CD4-positive, alpha-beta memory T cell (primary cell): ENCODE measurements around the gene APLF. TPM values are rescaled to one million over a fixed set of nuclear protein-coding genes. Genes with fewer than 3 reads are reported as not detected.

Source experiments
- CTCF ChIA-PET: fragments of 350-600 bp; sonication (Branson Sonifier 250); formaldehyde crosslinking; loops from one replicate; lab custom pipeline; 2021; ENCODE audit warnings: inconsistent platforms; ENCODE audit not compliant: partially characterized antibody; lab: Charles Lee
- POLR2A ChIA-PET: fragments of 350-600 bp; sonication (Branson Sonifier 250); formaldehyde crosslinking; loops from one replicate; lab custom pipeline; 2021; ENCODE audit not compliant: partially characterized antibody; lab: Charles Lee
- DNase-seq, 5 donors: peaks; one replicate each; pipeline versions ENCODE4 v3.0.0 to v3.0.0-alpha.2; 2020 to 2022; ENCODE audit warnings: mixed read lengths in 1 of 5
- H3K27ac ChIP-seq: one replicate; pipeline ENCODE4 v1.7.0; 2013; ENCODE audit warnings: low read depth, low read length
- H3K27me3 ChIP-seq: 2 replicates; pipeline ENCODE4 v1.7.0; 2013; ENCODE audit warnings: mild to moderate bottlenecking, low read length, moderate library complexity; ENCODE audit not compliant: insufficient read depth
- H3K36me3 ChIP-seq: 2 replicates; pipeline ENCODE4 v1.7.0; 2013; ENCODE audit warnings: mild to moderate bottlenecking, low read length, moderate library complexity; ENCODE audit not compliant: insufficient read depth
- H3K4me1 ChIP-seq: 2 replicates; pipeline ENCODE4 v1.7.0; 2013; ENCODE audit warnings: mild to moderate bottlenecking, low read length, moderate library complexity; ENCODE audit not compliant: insufficient read depth
- H3K4me3 ChIP-seq, 2 donors: one replicate each; pipeline ENCODE4 v1.7.0; 2013; ENCODE audit warnings: low read length in 2 of 2, mild to moderate bottlenecking in 1 of 2
- H3K9me3 ChIP-seq, 2 donors: one replicate each; pipeline ENCODE4 v1.7.0; 2013; ENCODE audit warnings: low read length in 2 of 2, control low read depth in 1 of 2; ENCODE audit not compliant: control insufficient read depth in 1 of 2
- H3K27ac Mint-ChIP-seq, 7 donors: one replicate each; pipeline ENCODE4 v1.8.0; 2020 to 2021; ENCODE audit warnings: mixed read lengths in 7 of 7, mild to moderate bottlenecking in 6 of 7, inconsistent platforms in 3 of 7, moderate library complexity in 3 of 7
- H3K27me3 Mint-ChIP-seq, 2 donors: one replicate each; pipeline ENCODE4 v1.8.0; 2020 to 2021; ENCODE audit warnings: mixed read lengths in 2 of 2
- H3K36me3 Mint-ChIP-seq, 2 donors: one replicate each; pipeline ENCODE4 v1.8.0; 2020 to 2021; ENCODE audit warnings: mixed read lengths in 2 of 2, inconsistent platforms in 1 of 2, mild to moderate bottlenecking in 1 of 2
- H3K4me1 Mint-ChIP-seq, 4 donors: one replicate each; pipeline ENCODE4 v1.8.0; 2020 to 2021; ENCODE audit warnings: mixed read lengths in 4 of 4, mild to moderate bottlenecking in 1 of 4
- H3K4me3 Mint-ChIP-seq, 8 donors: one replicate each; pipeline ENCODE4 v1.8.0; 2020 to 2021; ENCODE audit warnings: mixed read lengths in 8 of 8, mild to moderate bottlenecking in 7 of 8, moderate library complexity in 6 of 8, inconsistent platforms in 3 of 8
- H3K9me3 Mint-ChIP-seq, 8 donors: one replicate each; pipeline ENCODE4 v1.8.0; 2020 to 2021; ENCODE audit warnings: mixed read lengths in 8 of 8, mild to moderate bottlenecking in 5 of 8, inconsistent platforms in 3 of 8, moderate library complexity in 1 of 8
- intact Hi-C: fragments of 100-400 bp; cut with micrococcal nuclease; formaldehyde crosslinking; loops from one replicate; pipeline ENCODE4 v1.15.1; 2023
- polyA plus RNA-seq, 2 donors: library from polyadenylated mRNA; unstranded; fragments of 300-500 nt; fragmentation: Illumina TruSeq; gene quantifications; one replicate each; pipeline ENCODE4 v1.2.3, GENCODE V29; 2021
- total RNA-seq, 2 experiments: library from RNA; stranded (reverse); gene quantifications; one replicate each; pipeline ENCODE4 v1.2.3, GENCODE V29; 2021

Gene APLF
- total and polyA plus RNA-seq, 4 experiments from 2014 or later = 2.9 to 9.5 (median 5.7) TPM

GRCh38 chr2:68465081-68465916 lies 2.1 kb upstream of the APLF start:
- Histone ChIP-seq H3K36me3 (no peaks in the 10 kb centered on the region), H3K4me1 (peaks cover 45% of the 10 kb centered on the region), H3K27ac (peak overlapping the region; percentile 96), H3K4me3 (peak overlapping the region in 1 of 2 donors; percentile 85), H3K9me3 (no peaks in the 10 kb centered on the region), H3K27me3 (no peaks in the 10 kb centered on the region)
- ChIA-PET POLR2A (interaction anchor here (1.0 to 5.1 kb wide), 19 partner anchors 13 to 460 kb away, joined by 3 to 41 read pairs (median 4); partner anchors contain the start of gene ARHGAP25), CTCF (interaction anchor here (0.7 to 9.0 kb wide), 30 partner anchors 8 to 460 kb away, joined by 3 to 149 read pairs (median 10); partner anchors contain the start of gene ARHGAP25)
- Mint-ChIP-seq H3K27me3 (no peaks in the 10 kb centered on the region), H3K4me1 (peaks cover 28 to 55% (median 40%) of the 10 kb centered on the region in 4 donors), H3K27ac (peak overlapping the region; percentile 89 to 98 (median 97)), H3K36me3 (peaks cover 4 to 12% of the 10 kb centered on the region in 2 donors), H3K9me3 (no peaks in the 10 kb centered on the region), H3K4me3 (peak overlapping the region; percentile 69 to 97 (median 96))
- intact Hi-C loops = loop anchor here (5.0 kb wide), 3 partner anchors 52 to 302 kb away; partner anchors contain the start of gene PPP3R1
- peak; percentile 40 to 83 (median 56) for DNase-seq

GRCh38 chr2:68466361-68466777 lies 1.0 kb upstream of the APLF start:
- H3K27me3 Mint-ChIP-seq = no peaks in the 10 kb centered on the region
- H3K4me1 Mint-ChIP-seq = peaks cover 25 to 55% (median 38%) of the 10 kb centered on the region in 4 donors
- H3K4me3 ChIP-seq = peak overlapping the region; percentile 85 to 98

DNA sequence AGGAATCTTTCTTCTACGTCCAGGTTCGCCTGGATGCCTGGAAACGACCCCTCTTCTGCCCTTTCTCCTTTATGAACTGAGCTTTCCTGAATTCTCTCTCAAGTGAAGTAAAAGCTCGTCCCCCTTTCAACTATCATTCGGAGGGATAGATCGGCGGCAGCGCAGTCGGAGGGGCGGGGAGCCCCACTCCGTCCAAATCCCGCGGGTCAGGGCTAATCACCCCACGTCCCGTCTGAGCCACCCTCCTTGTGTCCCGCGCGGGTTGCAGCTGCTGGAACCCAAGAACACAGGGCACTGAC lies 658 bp upstream of the APLF start:
- peak in 1 of 5 donors; percentile 17 for DNase-seq

More at GRCh38 chr2:68466361-68466777, 1.0 kb upstream of the APLF start:
- CTCF ChIA-PET = interaction anchor here (0.8 to 9.0 kb wide), 22 partner anchors 13 to 459 kb away, joined by 3 to 149 read pairs (median 6); no protein-coding TSS in a partner anchor
- no peaks in the 10 kb centered on the region for H3K9me3 Mint-ChIP-seq
- Histone ChIP-seq H3K36me3 (no peaks in the 10 kb centered on the region), H3K27me3 (no peaks in the 10 kb centered on the region), H3K27ac (peak overlapping the region; percentile 96), H3K9me3 (no peaks in the 10 kb centered on the region), H3K4me1 (peaks cover 45% of the 10 kb centered on the region)
- H3K27ac Mint-ChIP-seq = peak overlapping the region; percentile 89 to 98 (median 97)
- intact Hi-C loops = loop anchor here (2.0 to 5.0 kb wide), 4 partner anchors 51 to 301 kb away; partner anchors contain the start of gene PPP3R1
- H3K4me3 Mint-ChIP-seq = peak overlapping the region; percentile 90 to 97 (median 96)
- H3K36me3 Mint-ChIP-seq = peaks cover 0 to 12% of the 10 kb centered on the region in 2 donors
- POLR2A ChIA-PET = interaction anchor here (0.5 to 5.1 kb wide), 28 partner anchors 8 to 451 kb away, joined by 3 to 41 read pairs (median 6); partner anchors contain the start of genes ARHGAP25, PNO1 and PPP3R1
- DNase-seq = peak; percentile 67 to 88 (median 72)

DNA sequence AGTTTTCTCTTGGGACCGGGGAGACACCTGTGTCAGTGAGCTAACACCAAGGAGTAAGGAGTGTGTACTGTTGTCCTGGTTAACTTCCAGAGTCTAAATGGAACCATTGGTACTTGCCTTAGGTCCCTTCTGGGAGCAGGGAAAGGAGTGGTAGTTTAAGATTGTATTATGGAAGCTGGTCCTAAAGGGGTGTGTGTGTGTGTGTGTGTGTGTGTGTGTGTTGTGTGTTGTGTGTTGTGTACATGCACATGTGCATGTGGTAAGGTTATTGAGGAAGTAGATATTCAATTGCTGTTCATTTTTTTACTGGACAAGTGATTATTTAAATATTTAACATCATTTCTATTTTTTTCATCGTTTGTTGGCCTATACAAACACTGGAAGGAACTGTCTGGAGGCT lies 1.4 kb downstream of the APLF start:
- no peaks in the 10 kb centered on the region for H3K9me3 ChIP-seq
- Mint-ChIP-seq H3K9me3 (no peaks in the 10 kb centered on the region), H3K4me1 (peaks cover 25 to 55% (median 35%) of the 10 kb centered on the region in 4 donors), H3K4me3 (peak overlapping the region in 4 of 8 donors; percentile 45 to 97 (median 74)), H3K27ac (peak overlapping the region in 5 of 7 donors; percentile 31 to 77 (median 53)), H3K27me3 (no peaks in the 10 kb centered on the region), H3K36me3 (peaks cover 0 to 12% of the 10 kb centered on the region in 2 donors)
- CTCF ChIA-PET = interaction anchor here (1.1 to 9.0 kb wide), 6 partner anchors 13 to 457 kb away, joined by 3 to 149 read pairs (median 36); no protein-coding TSS in a partner anchor
- no peaks in the 10 kb centered on the region for H3K27me3 ChIP-seq
- H3K4me1 ChIP-seq = peaks cover 39% of the 10 kb centered on the region
- no peak overlapping the region for H3K4me3 ChIP-seq
- no peak for DNase-seq
- H3K36me3 ChIP-seq = no peaks in the 10 kb centered on the region
- POLR2A ChIA-PET = interaction anchor here (1.2 to 5.1 kb wide), 5 partner anchors 19 to 456 kb away, joined by 3 to 41 read pairs (median 13); partner anchors contain the start of gene ARHGAP25
- H3K27ac ChIP-seq = no peak overlapping the region
- intact Hi-C loops = loop anchor here (5.0 kb wide), 3 partner anchors 48 to 298 kb away; partner anchors contain the start of gene PPP3R1

More for the DNA sequence above, 658 bp upstream of the APLF start:
- peak overlapping the region; percentile 85 to 98 for H3K4me3 ChIP-seq
- Mint-ChIP-seq H3K36me3 (peaks cover 0 to 12% of the 10 kb centered on the region in 2 donors), H3K4me1 (peaks cover 25 to 55% (median 38%) of the 10 kb centered on the region in 4 donors), H3K27ac (peak overlapping the region; percentile 89 to 98 (median 97)), H3K27me3 (no peaks in the 10 kb centered on the region), H3K9me3 (no peaks in the 10 kb centered on the region), H3K4me3 (peak overlapping the region; percentile 90 to 97 (median 96))
- peak overlapping the region; percentile 96 for H3K27ac ChIP-seq
- peaks cover 45% of the 10 kb centered on the region for H3K4me1 ChIP-seq
- no peaks in the 10 kb centered on the region for H3K9me3 ChIP-seq
- POLR2A ChIA-PET = interaction anchor here (0.5 to 5.1 kb wide), 29 partner anchors 8 to 459 kb away, joined by 3 to 41 read pairs (median 6); partner anchors contain the start of genes ARHGAP25, PNO1 and PPP3R1
- no peaks in the 10 kb centered on the region for H3K36me3 ChIP-seq
- CTCF ChIA-PET = interaction anchor here (0.8 to 9.0 kb wide), 18 partner anchors 13 to 459 kb away, joined by 3 to 149 read pairs (median 5); no protein-coding TSS in a partner anchor
- no peaks in the 10 kb centered on the region for H3K27me3 ChIP-seq
- intact Hi-C loops = loop anchor here (1.0 to 5.0 kb wide), 8 partner anchors 51 to 459 kb away; partner anchors contain the start of genes PNO1 and PPP3R1

- peaks cover 0 to 12% of the 10 kb centered on the region in 2 donors for H3K36me3 Mint-ChIP-seq
- Histone ChIP-seq H3K9me3 (no peaks in the 10 kb centered on the region), H3K27ac (no peak overlapping the region), H3K36me3 (no peaks in the 10 kb centered on the region), H3K27me3 (no peaks in the 10 kb centered on the region), H3K4me3 (no peak overlapping the region), H3K4me1 (peaks cover 29% of the 10 kb centered on the region)
- peaks cover 17 to 46% (median 26%) of the 10 kb centered on the region in 4 donors for H3K4me1 Mint-ChIP-seq
- no peaks in the 10 kb centered on the region for H3K9me3 Mint-ChIP-seq
- intact Hi-C loops = loop anchor here (5.0 kb wide), 3 partner anchors 47 to 297 kb away; partner anchors contain the start of gene PPP3R1
- POLR2A ChIA-PET = interaction anchor here (4.5 to 5.1 kb wide), 2 partner anchors 18 to 36 kb away, joined by 17 to 41 read pairs; no protein-coding TSS in a partner anchor
- H3K27me3 Mint-ChIP-seq = no peaks in the 10 kb centered on the region
- CTCF ChIA-PET = interaction anchor here (9.0 kb wide), 1 partner anchor 125 kb away, joined by 149 read pairs; no protein-coding TSS in a partner anchor
- no peak overlapping the region for H3K27ac Mint-ChIP-seq
- H3K4me3 Mint-ChIP-seq = no peak overlapping the region
- DNase-seq = no peak
Measured at GRCh38 chr2:68469935-68470334, 2.5 kb downstream of the APLF start.

- no peaks in the 10 kb centered on the region for H3K9me3 ChIP-seq
- Mint-ChIP-seq H3K27ac (no peak overlapping the region), H3K9me3 (no peaks in the 10 kb centered on the region), H3K4me3 (no peak overlapping the region), H3K27me3 (no peaks in the 10 kb centered on the region), H3K36me3 (peaks cover 0 to 9% of the 10 kb centered on the region in 2 donors), H3K4me1 (peaks cover 7 to 31% (median 13%) of the 10 kb centered on the region in 4 donors)
- no peak overlapping the region for H3K4me3 ChIP-seq
- ChIA-PET CTCF (no interaction called here), POLR2A (no interaction called here)
- intact Hi-C loops = no loop called here
- no peaks in the 10 kb centered on the region for H3K36me3 ChIP-seq
- H3K4me1 ChIP-seq = peaks cover 15% of the 10 kb centered on the region
- H3K27ac ChIP-seq = no peak overlapping the region
- no peaks in the 10 kb centered on the region for H3K27me3 ChIP-seq
- no peak for DNase-seq
Measured at GRCh38 chr2:68471385-68471784, 4.0 kb downstream of the APLF start.
